PC-3 (cell line): ENCODE results near the gene CBL. TPM values are rescaled to one million over a fixed set of nuclear protein-coding genes. Genes with fewer than 3 reads are reported as not detected.

Experiments used
- ATAC-seq: fragments of 200-7000 bp; cut with Tn5 transposase; 2 replicates; pipeline ENCODE4 v1.9.1; 2020; ENCODE audit warnings: mild to moderate bottlenecking, moderate library complexity
- BruUV-seq: library from RNA; stranded (reverse); fragments of 400-500 nt; replicated peaks from 2 replicates; lab custom pipeline; 2021; lab: Mats Ljungman, UMichigan
- CTCF ChIA-PET: fragments of 300-600 bp; sonication (Branson Sonifier 250); formaldehyde crosslinking; loops from one replicate; lab custom pipeline; 2022; ENCODE audit warnings: antibody characterized with exemption; lab: Charles Lee
- POLR2A ChIA-PET: fragments of 300-600 bp; sonication (Branson Sonifier 250); formaldehyde crosslinking; loops from one replicate; lab custom pipeline; 2022; ENCODE audit warnings: antibody characterized with exemption; ENCODE audit not compliant: unreplicated experiment; lab: Charles Lee
- DNase-seq: peaks from one replicate; pipeline ENCODE4 v3.0.0-alpha.2; 2015
- H2AFZ ChIP-seq: fragments of 300-600 bp; sonication (generic); 2 replicates; pipeline ENCODE4 v1.6.0; 2016; ENCODE audit warnings: antibody characterized with exemption, low read length
- H3F3A ChIP-seq: fragments of 300-600 bp; sonication (generic); one replicate; pipeline ENCODE4 v1.6.0; 2017; ENCODE audit warnings: antibody characterized with exemption, low read length, control low read depth, mild to moderate bottlenecking; ENCODE audit not compliant: unreplicated experiment
- H3K27ac ChIP-seq: fragments of 300-600 bp; sonication (generic); 2 replicates; pipeline ENCODE4 v1.5.1; 2016; ENCODE audit warnings: mild to moderate bottlenecking, low read length
- H3K27me3 ChIP-seq: fragments of 300-600 bp; sonication (generic); 2 replicates; pipeline ENCODE4 v1.6.1; 2016; ENCODE audit warnings: low read length, mixed read lengths
- H3K36me3 ChIP-seq: fragments of 300-600 bp; sonication (generic); 2 replicates; pipeline ENCODE4 v1.6.1; 2016; ENCODE audit warnings: low read depth, mixed run types, low read length, mixed read lengths
- H3K4me1 ChIP-seq: fragments of 300-600 bp; sonication (generic); 2 replicates; pipeline ENCODE4 v1.5.1; 2016; ENCODE audit warnings: low read length; ENCODE audit not compliant: insufficient read depth
- H3K4me2 ChIP-seq: fragments of 300-600 bp; sonication (generic); 2 replicates; pipeline ENCODE4 v1.6.0; 2016; ENCODE audit warnings: low read length
- H3K4me3 ChIP-seq: fragments of 300-600 bp; sonication (generic); 2 replicates; pipeline ENCODE4 v1.5.1; 2016; ENCODE audit warnings: mild to moderate bottlenecking, low read length, mixed read lengths
- H3K79me2 ChIP-seq: fragments of 300-600 bp; sonication (generic); 2 replicates; pipeline ENCODE4 v1.6.1; 2017; ENCODE audit warnings: low read length, mixed read lengths
- H3K9ac ChIP-seq: fragments of 300-600 bp; sonication (generic); 2 replicates; pipeline ENCODE4 v1.6.0; 2016; ENCODE audit warnings: mild to moderate bottlenecking, low read length
- H3K9me2 ChIP-seq: fragments of 300-600 bp; sonication (generic); replicated peaks from 2 replicates; pipeline ENCODE4 v1.6.1; 2016; ENCODE audit warnings: mixed run types, low read length, mixed read lengths
- H3K9me3 ChIP-seq: fragments of 300-600 bp; sonication (generic); 2 replicates; pipeline ENCODE4 v1.6.1; 2016; ENCODE audit warnings: low read length, mixed read lengths
- H4K20me1 ChIP-seq: fragments of 300-600 bp; sonication (generic); 2 replicates; pipeline ENCODE4 v1.6.1; 2016; ENCODE audit warnings: low read length, mixed read lengths
- CTCF ChIP-seq: fragments of 300-600 bp; sonication (generic); conservative IDR thresholded peaks from 2 replicates; pipeline ENCODE4 v1.5.1; 2017; ENCODE audit warnings: antibody characterized with exemption, low read depth, mild to moderate bottlenecking, low read length
- EZH2 ChIP-seq: fragments of 300-600 bp; sonication (generic); IDR thresholded peaks from one replicate; pipeline ENCODE4 v1.6.1; 2017; ENCODE audit warnings: antibody characterized with exemption, mild to moderate bottlenecking, low read length; ENCODE audit not compliant: unreplicated experiment
- EZH2phosphoT487 ChIP-seq: fragments of 300-600 bp; sonication (generic); IDR thresholded peaks from 2 replicates; pipeline ENCODE4 v1.6.1; 2018; ENCODE audit warnings: mild to moderate bottlenecking, antibody characterized with exemption, low read length, borderline replicate concordance
- intact Hi-C: fragments of 100-400 bp; cut with micrococcal nuclease; formaldehyde crosslinking; loops from 2 replicates; pipeline ENCODE4 v1.9.0; 2023
- total RNA-seq: library from RNA; depleted of rRNA; stranded (reverse); fragments of >200 nt; gene quantifications from 2 replicates; pipeline ENCODE4 v1.2.3, GENCODE V29; 2014

The CBL gene
- total RNA-seq, 1 experiment from 2014 or later, result 11.4 TPM

- Histone ChIP-seq H2AFZ (no peak overlapping the region), H3K9ac (no peak overlapping the region), H3K9me2 (no peaks in the 10 kb centered on the region), H3K4me1 (peaks cover 18% of the 10 kb centered on the region), H3K27me3 (no peaks in the 10 kb centered on the region), H3K79me2 (peaks cover 75% of the 10 kb centered on the region), H3K36me3 (no peaks in the 10 kb centered on the region), H4K20me1 (0 out of 2 replicates have a peak, but pooled peaks cover 7% of the 10 kb centered on the region), H3K4me3 (no peak overlapping the region), H3K9me3 (no peaks in the 10 kb centered on the region), H3K4me2 (no peak overlapping the region), H3F3A (no peaks in the 10 kb centered on the region), H3K27ac (no peak overlapping the region)
- TF ChIP-seq CTCF, result no peak
- TF ChIP-seq EZH2phosphoT487, result no peak
- no peak for TF ChIP-seq EZH2
- CTCF ChIA-PET, result no interaction called here
- POLR2A ChIA-PET, result no interaction called here
- no TSS peak for BruUV-seq
- ATAC-seq, result no peak
- no peak for DNase-seq
- intact Hi-C loops, result loop anchor here (5.0 kb wide), 1 partner anchor 113 kb away; no protein-coding TSS in a partner anchor
These were observed 3.0 kb downstream of the CBL start for GRCh38 chr11:119209186-119209585.

- peaks cover 17% of the 10 kb centered on the region for H3K4me1 ChIP-seq
- H3K79me2 ChIP-seq, result peaks cover 83% of the 10 kb centered on the region
- DNase-seq (no peak), ATAC-seq (no peak)
- no TSS peak for BruUV-seq
- no peaks in the 10 kb centered on the region for H3K27me3 ChIP-seq
- no peak overlapping the region for H2AFZ ChIP-seq
- TF ChIP-seq EZH2, result no peak
- ChIA-PET POLR2A (no interaction called here), CTCF (interaction anchor here (0.6 kb wide), 1 partner anchor 75 kb away, joined by 7 read pairs; no protein-coding TSS in a partner anchor)
- no peaks in the 10 kb centered on the region for H3K9me2 ChIP-seq
- H3K27ac ChIP-seq, result no peak overlapping the region
- H3K4me2 ChIP-seq, result no peak overlapping the region
- intact Hi-C loops, result no loop called here
- no peak overlapping the region for H3K4me3 ChIP-seq
- H3K36me3 ChIP-seq, result no peaks in the 10 kb centered on the region
- H3K9ac ChIP-seq, result no peak overlapping the region
- no peaks in the 10 kb centered on the region for H3K9me3 ChIP-seq
- H4K20me1 ChIP-seq, result 0 out of 2 replicates have a peak, but pooled peaks cover 7% of the 10 kb centered on the region
- H3F3A ChIP-seq, result no peaks in the 10 kb centered on the region
These were observed 3.9 kb downstream of the CBL start for GRCh38 chr11:119210050-119210449.

GRCh38 chr11:119218141-119218878 is 12.2 kb downstream of the CBL start:
- H3K79me2 ChIP-seq, result peaks cover 84% of the 10 kb centered on the region
- H4K20me1 ChIP-seq, result no peaks in the 10 kb centered on the region
- H3K27ac ChIP-seq, result peak overlapping the region; percentile 90
- intact Hi-C loops, result no loop called here
- H3K4me2 ChIP-seq, result peak overlapping the region; percentile 66
- no peaks in the 10 kb centered on the region for H3K9me3 ChIP-seq
- TSS peak; percentile 97 for BruUV-seq
- peak; percentile 99 for ATAC-seq
- H3K4me3 ChIP-seq, result peak overlapping the region; percentile 37
- no peaks in the 10 kb centered on the region for H3K27me3 ChIP-seq
- no peaks in the 10 kb centered on the region for H3F3A ChIP-seq
- peak overlapping the region; percentile 51 for H3K9ac ChIP-seq
- CTCF ChIA-PET, result no interaction called here
- peaks cover 27% of the 10 kb centered on the region for H3K4me1 ChIP-seq
- no peaks in the 10 kb centered on the region for H3K36me3 ChIP-seq
- H3K9me2 ChIP-seq, result no peaks in the 10 kb centered on the region
- H2AFZ ChIP-seq, result peak overlapping the region; percentile 17; the same call in 1 of the 2 replicates
- POLR2A ChIA-PET, result no interaction called here
- peak; percentile 99 for DNase-seq
- TF ChIP-seq EZH2 (no peak), CTCF (no peak), EZH2phosphoT487 (no peak)
